SW480 (cell line): ENCODE data around the gene ADORA1.
A peak's percentile ranks its signal among the peaks of the same experiment; 100 is the strongest.

Experiments
- DNase-seq: peaks from one replicate; pipeline ENCODE4 v3.0.0-alpha.2; 2016; ENCODE audit warnings: low spot score

Gene ADORA1

GRCh38 chr1:203158423-203158822, 30.9 kb downstream of the ADORA1 start:
- DNase-seq = no peak

DNA sequence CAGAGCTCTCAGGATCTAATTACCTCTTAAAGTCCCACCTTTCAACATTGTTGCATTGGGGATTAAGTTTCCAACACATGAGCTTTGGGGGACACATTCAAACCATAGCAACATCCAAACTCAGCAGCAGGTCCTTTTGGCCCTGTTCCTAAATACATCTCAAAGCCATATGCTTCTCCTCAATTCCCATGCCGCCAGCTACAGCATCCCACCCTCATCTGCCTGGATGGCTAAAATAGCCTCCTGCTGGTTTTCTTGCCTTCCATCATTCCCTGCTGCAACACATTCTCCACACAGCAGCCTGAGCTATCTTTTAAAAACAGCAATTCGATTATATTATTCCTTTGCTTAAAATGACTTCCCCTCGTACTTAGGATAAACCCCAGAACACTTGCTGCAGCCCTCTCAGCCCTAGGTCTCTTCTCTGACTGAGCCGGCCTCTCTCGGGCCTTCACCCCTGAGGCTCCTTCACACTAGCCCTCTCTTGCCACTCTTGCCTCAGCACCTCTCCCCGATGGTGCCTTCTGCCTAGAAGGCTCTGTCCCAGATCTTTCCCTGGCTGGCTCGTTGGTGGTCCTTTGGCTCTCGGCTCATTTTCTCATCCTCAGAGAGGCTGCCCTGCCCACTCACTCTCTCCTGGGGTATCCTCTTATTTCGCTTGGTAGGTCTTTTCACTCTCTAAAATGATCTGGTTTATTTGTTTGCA, 31.6 kb downstream of the ADORA1 start:
- no peak for DNase-seq

DNA sequence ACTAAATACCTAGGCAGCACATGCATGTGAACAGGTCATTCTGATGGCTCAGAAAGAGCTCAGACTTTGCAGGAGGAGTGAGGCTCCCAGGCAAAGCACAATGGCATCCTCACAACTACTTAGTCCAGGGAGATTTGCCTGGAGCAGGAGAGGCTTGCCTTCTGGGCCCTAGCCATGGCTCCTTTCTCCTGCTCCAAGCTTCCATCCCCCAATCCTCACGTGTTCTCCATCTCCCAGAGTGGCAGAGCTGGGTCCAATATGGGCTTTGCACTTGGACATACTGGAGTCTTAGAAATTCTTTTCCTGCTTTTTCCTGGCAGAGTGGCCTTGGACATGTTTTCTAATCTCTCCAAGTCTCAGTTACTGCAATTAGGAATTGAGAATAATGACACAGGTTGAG, 32.3 kb downstream of the ADORA1 start:
- DNase-seq = no peak

- DNase-seq = no peak
These were observed 33.6 kb downstream of the ADORA1 start for GRCh38 chr1:203161175-203161574.

GRCh38 chr1:203161703-203162102, 34.2 kb downstream of the ADORA1 start:
- no peak for DNase-seq

GRCh38 chr1:203162403-203162802, 34.9 kb downstream of the ADORA1 start:
- no peak for DNase-seq

DNA sequence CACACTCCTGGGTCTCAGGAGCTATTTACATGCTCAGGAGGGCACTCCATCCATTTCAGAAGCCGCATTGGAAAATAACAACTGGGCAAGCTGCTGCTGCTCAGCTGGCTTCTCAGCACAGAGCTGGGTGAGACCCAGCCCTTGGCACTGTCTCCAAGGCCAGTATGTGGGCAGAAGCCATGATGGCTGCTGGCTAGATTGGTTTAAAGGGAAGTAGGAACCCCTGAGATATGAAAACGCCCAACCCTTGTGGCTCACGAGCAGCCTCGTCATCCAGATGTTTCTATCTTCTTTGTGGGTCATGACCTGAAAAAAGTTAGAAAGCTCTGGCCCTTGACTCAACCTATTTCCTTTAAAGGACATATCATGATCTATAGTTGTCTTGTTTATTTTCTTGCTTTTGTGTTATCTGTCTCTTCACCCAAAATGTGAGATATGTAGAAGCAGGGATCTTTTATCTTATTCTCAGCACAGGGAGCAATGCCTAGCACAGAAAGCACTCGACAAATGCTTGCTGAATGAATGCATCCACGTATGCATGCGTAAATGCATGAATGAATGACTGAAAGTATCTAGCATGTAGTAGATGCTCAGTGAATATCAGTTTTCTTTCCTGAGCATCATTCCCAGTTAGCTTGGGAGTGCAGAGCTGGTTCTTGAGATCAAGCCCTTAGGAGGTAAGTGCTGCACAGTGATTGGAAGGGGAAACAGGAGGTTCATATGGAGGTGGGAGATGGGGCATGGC, 36.5 kb downstream of the ADORA1 start:
- DNase-seq = no peak

DNA sequence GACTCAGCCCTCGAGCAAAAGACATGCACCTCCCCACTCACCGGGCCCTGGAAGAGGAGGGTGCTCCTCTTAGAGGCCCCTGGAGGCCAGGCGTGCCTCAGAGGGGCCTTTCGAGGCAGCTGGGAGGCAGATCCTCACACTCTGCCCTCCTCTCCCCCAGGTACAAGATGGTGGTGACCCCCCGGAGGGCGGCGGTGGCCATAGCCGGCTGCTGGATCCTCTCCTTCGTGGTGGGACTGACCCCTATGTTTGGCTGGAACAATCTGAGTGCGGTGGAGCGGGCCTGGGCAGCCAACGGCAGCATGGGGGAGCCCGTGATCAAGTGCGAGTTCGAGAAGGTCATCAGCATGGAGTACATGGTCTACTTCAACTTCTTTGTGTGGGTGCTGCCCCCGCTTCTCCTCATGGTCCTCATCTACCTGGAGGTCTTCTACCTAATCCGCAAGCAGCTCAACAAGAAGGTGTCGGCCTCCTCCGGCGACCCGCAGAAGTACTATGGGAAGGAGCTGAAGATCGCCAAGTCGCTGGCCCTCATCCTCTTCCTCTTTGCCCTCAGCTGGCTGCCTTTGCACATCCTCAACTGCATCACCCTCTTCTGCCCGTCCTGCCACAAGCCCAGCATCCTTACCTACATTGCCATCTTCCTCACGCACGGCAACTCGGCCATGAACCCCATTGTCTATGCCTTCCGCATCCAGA, 37.7 kb downstream of the ADORA1 start:
- DNase-seq = no peak

DNA sequence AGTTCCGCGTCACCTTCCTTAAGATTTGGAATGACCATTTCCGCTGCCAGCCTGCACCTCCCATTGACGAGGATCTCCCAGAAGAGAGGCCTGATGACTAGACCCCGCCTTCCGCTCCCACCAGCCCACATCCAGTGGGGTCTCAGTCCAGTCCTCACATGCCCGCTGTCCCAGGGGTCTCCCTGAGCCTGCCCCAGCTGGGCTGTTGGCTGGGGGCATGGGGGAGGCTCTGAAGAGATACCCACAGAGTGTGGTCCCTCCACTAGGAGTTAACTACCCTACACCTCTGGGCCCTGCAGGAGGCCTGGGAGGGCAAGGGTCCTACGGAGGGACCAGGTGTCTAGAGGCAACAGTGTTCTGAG, 38.3 kb downstream of the ADORA1 start:
- no peak for DNase-seq

DNA sequence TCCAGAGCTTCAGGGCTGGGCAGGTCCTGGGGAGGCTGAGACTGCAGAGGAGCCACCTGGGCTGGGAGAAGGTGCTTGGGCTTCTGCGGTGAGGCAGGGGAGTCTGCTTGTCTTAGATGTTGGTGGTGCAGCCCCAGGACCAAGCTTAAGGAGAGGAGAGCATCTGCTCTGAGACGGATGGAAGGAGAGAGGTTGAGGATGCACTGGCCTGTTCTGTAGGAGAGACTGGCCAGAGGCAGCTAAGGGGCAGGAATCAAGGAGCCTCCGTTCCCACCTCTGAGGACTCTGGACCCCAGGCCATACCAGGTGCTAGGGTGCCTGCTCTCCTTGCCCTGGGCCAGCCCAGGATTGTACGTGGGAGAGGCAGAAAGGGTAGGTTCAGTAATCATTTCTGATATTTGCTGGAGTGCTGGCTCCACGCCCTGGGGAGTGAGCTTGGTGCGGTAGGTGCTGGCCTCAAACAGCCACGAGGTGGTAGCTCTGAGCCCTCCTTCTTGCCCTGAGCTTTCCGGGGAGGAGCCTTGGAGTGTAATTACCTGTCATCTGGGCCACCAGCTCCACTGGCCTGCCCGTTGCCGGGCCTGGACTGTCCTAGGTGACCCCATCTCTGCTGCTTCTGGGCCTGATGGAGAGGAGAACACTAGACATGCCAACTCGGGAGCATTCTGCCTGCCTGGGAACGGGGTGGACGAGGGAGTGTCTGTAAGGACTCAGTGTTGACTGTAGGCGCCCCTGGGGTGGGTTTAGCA, 38.8 kb downstream of the ADORA1 start:
- peak; percentile 72 for DNase-seq

DNA sequence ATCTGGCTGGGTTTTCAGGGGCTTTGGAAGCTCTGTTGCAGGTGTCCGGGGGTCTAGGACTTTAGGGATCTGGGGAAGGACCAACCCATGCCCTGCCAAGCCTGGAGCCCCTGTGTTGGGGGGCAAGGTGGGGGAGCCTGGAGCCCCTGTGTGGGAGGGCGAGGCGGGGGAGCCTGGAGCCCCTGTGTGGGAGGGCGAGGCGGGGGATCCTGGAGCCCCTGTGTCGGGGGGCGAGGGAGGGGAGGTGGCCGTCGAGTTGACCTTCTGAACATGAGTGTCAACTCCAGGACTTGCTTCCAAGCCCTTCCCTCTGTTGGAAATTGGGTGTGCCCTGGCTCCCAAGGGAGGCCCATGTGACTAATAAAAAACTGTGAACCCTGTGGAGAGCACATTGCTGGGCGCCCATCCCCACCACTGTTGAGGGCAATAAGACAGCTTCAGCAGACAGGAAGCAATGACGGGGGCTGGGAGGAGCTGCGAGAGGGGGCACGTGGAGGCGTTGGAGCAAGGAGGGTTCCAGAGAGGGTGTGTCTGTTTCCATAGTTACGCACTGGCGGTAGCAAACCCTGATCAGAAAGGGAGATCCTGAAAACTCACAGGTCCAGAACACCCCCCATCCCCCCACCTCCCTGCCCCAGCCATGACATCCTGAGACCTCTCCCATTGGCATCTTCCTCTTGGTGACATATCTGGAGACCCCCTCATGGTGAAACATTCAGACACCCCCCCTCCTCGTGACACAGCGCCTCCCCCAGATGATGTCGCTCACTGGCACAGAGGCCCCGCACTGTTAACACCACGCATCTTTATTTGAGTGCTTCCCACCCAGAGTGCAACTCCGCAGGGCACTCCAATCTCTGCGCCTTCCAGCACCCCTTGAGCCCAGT, 39.7 kb downstream of the ADORA1 start:
- peak; percentile 50 for DNase-seq

DNA sequence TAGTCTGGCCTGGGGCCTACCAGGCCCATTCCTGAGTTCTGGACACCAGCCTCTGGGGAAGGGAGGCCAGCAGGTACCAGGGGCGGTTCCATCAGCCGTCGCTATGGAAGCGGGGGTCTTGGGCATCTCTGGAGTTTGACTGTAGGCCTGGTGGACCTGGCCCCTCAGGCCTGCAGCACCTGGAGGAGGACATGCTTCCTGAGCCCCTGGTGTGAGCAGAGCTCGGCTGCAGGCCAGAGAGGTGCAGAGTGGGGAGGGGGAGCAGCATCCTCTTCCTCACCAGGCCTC, 40.3 kb downstream of the ADORA1 start:
- DNase-seq = no peak

GRCh38 chr1:203168256-203168786, 40.8 kb downstream of the ADORA1 start:
- no peak for DNase-seq

GRCh38 chr1:203168991-203169390, 41.5 kb downstream of the ADORA1 start:
- DNase-seq = no peak

- DNase-seq = no peak
These were observed 42.4 kb downstream of the ADORA1 start for GRCh38 chr1:203169770-203170520.

- DNase-seq = no peak
These were observed 43.3 kb downstream of the ADORA1 start for GRCh38 chr1:203170625-203171330.

DNA sequence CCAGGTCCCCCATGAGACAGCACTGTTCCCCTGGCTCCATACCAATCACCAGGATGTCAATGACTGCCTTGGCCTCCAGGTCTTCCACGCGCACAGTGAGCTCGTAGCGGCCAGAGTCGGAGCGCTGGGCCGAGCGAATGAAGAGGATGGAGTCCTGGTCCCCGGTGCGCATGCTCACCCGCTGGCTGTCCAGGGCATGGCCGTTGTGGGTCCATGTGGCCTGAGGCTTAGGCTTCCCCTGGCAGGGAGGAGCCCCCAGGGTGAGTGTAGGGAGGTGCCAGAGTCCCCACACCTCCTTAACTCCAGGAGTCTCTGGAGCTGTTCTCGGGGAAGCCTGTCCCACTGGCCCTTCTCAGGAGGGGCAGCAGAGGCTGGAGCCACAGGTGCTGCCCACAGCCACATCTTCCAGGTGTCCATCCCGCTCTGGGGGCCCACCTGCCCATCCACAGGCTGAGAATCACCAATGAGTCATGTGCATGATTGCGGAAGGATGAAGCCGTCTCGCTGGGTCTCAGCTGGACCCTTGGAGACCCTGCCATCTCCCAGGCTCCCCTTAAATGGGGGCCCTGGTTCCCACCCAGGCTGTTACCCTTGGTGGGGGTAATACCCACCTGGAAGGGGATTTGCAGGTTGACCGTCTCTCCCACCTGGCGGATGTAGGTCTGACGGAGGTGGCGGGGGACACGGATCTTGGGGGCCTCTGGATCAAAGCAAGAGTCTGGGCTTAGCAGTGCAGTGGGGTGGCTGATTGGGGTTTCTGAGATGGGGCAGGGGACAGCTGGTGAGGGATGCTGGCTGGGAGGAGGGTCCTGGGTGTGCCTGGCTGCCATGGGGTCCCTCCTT, 44.0 kb downstream of the ADORA1 start:
- no peak for DNase-seq

- DNase-seq = peak; percentile 51
These were observed 44.9 kb downstream of the ADORA1 start for GRCh38 chr1:203172184-203173010.
